Middle frontal gyrus (tissue), 1 donor: ENCODE results near the gene KIAA1755.
"Not testable (repeated sequence)": the region's sequence is repeated elsewhere in the genome, so short reads cannot be mapped to it uniquely, and the experiment has no call there.

ENCODE experiments used
- DNase-seq: peaks from one replicate; pipeline ENCODE4 v3.0.0-alpha.2; 2015; ENCODE audit warnings: low spot score; ENCODE audit errors: extremely low spot score

KIAA1755 gene

DNA sequence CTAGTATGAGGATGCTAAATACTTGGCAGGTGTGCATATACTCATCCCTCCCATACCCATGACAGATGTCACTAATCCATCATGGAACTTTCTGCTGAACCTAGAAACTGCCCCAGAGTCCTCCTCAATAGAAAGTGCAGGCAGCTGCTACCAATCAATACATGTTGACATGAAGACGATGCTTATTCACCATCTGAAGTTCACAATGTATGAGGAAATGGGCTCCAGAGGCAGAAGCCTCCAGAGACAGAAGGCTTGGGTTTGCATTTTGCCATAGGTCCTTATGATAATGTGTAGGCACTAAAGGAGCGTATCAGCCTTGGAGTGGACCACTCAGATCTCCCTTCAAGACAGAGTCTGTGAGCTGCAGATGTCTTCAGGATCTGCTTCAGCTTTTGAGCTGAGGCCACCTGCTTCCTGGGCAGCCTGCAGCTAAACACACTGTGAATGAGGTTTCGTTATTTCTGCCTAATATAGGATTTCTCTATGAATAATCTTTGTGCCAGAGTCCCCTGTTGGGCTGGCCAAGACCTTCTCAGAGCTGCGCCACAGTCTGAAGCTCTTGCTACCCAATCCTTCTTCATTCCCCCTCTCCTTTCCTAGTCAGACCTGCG is 7.5 kb upstream of the KIAA1755 start:
- DNase-seq = no peak

DNA sequence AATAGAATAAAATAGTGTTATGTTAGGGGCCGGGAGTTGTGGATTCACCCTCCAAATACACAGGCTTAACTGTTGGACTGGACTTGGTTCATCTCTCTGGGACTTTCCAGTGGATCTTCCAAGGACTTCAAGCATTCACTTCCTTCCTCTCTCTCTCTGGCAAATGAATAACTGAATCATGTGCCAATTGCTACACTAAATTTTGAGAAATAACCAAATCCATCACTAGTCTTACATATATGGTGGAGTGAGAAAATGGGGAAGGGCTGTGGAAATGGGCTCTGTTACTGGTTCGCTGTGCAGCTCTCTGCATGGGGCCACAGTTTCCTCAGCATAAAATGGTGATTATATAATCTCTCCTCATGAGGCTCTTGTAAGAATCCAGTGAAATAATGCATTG is 6.8 kb upstream of the KIAA1755 start:
- no peak for DNase-seq

DNA sequence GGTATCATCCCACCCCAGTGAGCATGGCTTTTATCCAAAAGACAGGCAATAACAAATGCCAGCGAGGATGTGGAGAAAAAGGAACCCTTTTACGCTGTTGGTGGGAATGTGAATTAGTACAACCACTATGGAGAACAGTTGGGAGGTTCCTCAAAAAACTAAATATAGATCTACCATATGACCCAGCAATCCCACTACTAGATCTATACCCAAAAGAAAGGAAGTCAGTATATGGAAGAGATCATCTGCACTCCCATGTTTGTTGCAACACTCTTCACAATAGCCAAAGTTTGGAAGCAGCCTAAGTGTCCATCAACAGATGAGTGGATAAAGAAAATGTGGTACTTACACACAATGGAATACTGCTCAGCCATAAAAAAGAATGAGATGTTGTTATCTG is 5.9 kb upstream of the KIAA1755 start:
- DNase-seq = no peak

DNA sequence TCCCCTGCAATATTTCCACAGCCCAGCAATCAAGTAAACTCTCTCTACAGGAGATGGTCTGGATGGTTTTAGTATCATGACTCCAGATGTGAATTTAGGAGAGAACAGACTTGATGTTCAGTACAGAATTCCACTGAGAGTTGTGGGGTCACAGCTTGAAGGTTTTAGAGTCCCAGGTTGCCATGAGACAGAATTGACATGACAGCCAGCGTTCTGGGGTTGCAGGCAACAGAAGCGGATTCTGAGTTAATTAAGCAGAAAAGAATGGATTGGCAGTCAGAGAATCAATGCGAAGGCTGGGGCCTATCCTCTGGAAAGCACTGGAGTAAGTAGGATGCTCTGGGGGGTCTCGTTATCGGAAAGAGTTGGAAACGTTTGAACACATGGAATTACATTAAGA is 2.4 kb upstream of the KIAA1755 start:
- DNase-seq = no peak

DNA sequence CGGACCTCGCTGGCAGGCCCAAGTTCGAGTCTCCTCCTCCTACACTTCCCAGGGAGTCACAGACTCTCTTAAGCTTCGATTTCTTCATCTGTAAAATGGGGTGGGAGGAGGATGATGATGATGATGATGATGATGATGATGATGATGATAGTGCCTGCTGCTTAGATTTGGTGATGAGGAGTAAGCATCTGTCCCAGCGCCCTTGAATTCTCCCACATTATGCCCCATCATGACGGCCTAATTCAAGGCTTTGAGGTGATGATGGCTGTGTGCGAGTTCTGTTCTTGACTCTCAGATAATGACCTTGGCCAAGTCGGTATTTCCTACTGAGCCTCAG is 487 bp upstream of the KIAA1755 start:
- DNase-seq = no peak

DNA sequence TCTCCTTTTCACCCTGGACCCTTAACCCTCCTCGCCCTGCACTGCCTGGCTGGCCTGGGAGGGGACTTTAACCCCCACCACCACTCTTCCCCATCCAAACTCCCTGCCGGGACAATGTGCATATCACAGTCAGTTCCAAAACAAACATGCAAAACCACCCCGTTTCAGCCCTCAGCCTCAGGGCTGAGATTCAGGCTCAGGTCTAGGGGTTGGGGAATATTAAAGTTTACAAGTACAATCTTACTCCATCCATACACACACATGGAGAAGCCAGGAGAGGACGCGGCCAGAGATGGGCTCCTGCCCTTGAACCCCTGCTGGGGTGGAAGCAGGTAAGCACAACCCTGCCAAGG is 534 bp downstream of the KIAA1755 start:
- no peak for DNase-seq

DNA sequence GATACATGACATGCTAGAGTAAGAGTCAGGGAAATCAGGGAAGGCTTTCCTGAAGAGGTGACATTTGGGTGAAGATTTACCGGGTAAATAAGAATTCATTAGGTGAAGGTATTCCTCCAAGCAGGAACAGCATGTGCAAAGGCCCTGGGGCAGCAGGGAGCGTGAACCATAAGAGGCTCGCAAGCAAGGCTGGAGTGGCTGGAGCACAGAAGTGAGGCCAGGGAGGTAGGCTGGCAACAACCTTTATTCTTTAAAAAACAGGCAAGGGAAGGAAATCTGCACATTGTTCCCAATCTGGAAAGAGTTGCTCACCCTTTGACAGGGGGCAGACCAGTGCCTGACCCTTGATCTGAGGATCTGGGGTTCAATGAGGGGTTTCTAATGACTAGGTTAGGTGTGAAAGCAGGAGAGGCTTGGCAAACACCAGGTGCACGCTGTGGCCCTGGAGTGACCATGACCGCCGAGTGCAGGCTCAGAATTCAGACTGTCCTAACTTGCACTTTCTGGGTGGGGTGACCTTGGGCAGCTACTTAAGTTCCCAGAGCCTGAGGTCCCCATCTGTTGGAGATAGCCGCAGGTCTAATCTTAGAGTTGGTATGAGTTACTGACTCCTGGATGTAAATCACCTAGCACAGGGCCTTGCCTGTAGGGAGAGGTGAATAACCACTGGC is 1.9 kb downstream of the KIAA1755 start:
- DNase-seq = no peak

DNA sequence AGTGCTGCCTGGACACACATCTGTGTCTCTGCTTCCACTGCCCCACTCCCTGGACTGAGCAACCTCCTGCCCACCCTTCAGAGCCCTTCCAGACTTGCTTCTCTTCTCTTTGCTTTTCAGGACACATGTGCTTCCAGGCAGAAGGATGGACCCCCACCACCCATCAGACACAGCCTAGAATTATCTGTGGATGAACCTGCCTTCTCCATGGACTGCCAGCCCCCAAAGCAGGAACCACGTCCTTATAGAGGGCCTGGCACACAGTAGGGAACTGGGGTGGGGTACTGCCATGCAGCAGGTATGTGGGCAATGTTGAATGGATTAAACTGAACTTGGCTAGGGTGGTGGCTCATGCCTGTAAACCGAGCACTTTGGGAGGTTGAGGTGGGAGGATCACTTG is 3.6 kb downstream of the KIAA1755 start:
- DNase-seq = no peak

DNA sequence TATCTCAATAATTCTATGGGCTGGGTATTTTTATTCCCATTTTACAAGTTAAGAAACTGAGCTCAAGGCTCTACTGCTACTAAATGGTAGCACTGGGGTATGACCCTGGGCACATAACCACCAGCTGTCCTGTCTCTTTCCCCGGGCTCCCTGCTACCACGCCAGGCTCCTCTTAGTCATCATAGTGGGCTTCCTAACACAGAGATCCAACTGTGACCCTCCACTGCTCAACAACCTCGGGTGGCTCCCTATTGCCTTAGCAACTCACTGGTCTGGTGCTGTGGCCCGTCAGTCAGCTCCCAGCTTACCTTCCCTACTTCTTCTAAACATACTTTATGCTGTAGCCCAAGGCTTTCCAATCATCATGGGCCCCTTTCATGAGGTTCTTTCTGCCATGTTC is 4.5 kb downstream of the KIAA1755 start:
- DNase-seq = no peak

DNA sequence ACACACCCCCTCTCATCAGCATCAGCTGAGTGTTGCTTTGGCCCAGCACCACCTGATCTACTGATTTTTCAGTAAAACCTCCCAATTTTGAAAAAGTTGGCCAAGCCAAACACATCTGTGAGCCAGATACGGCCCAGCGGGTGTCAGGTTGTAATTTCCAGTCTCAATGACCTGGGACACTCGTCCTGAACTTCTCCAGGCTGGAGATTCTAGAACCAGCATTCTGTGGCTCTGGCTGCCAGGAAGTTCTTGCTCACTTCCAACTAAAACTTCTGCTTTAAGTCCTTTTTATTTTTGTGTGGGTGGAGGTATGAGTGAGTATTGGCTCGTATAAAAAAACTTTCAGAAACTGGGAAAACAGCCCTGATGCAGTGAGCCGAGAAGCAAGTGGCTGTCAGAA is 5.1 kb downstream of the KIAA1755 start:
- peak; percentile 7 for DNase-seq

DNA sequence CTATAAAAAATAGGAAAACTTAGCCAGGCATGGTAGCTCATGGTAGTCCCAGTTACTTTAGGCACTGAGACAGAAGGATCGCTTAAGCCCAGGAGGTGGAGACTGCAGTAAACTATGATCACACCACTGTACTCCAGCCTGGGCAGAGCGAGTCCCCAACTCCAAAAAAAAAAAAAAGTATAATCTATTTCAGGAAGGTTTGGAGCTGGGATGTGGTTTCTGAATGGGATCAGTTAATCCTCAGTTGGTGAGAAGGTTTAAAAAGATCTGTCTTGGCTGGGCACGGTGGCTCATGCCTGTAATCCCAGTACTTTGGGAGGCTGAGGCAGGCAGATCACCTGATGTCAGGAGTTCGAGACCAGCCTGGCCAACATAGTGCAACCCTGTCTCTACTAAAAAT is 5.9 kb downstream of the KIAA1755 start:
- not testable (repeated sequence) for DNase-seq

DNA sequence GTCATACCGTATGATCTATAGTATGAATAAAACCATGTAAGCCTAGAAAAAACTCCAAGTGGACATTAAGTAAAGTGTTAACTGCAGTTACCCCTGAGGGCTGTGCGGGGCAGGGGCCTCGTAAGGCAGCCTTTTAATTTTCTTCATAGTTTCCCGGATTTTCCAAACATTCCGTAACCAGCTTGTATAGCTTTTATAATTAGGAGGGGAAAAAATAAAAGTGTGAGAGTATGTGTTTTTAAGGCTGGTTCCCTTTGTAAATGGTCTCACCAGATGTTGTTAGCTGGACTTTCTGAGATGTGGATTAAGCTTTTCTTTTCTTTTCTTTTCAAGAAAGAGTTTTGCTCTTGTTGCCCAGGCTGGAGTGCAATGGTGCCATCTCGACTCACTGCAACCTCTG is 7.0 kb downstream of the KIAA1755 start:
- no peak for DNase-seq

DNA sequence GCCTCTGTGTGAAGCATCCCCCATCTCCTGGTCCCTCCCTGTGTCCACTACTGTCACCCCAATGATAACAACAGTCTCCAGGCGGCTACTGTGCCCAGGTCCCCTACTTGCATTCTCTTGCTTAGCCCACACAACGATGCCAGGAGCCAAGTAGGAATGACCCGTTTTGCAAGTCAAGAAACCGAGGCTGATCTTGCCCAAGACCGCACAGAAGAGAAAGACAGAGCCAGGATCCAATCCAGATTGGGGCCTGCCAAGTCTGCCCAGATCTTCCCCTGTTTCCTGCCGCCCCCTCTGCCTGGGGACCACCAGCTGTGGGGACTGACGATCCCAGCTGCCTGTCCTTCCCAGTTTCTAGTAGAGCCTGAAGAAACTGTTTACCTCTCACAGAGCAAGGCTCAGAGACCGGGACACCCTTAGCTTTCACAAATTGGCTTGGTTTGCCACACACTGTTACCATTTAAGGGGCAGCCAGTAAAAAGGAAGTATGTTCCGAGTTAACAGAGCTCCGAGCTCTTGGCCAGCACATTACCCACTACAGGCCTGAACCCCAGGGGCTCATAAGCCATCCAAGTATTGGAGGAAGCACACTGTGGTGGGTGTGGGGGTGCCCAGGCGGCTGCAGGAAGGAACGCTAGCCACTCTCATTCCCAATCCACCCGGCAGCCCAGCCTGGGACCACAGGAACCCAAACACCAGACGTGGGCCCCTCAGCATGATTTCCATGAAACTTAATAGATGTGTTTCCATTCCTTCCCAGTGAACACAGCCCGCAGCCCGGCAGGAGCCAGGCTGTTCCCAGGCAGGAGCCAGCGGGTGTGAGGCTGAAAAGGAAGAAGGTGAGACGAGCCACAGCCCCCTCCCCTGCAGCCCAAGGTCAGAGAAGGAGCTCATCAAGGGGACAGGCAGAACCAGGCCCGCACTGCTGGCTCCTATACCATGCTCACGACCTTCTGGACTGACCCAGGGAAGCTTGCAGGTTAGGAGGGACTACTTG is 7.9 kb downstream of the KIAA1755 start:
- DNase-seq = no peak

DNA sequence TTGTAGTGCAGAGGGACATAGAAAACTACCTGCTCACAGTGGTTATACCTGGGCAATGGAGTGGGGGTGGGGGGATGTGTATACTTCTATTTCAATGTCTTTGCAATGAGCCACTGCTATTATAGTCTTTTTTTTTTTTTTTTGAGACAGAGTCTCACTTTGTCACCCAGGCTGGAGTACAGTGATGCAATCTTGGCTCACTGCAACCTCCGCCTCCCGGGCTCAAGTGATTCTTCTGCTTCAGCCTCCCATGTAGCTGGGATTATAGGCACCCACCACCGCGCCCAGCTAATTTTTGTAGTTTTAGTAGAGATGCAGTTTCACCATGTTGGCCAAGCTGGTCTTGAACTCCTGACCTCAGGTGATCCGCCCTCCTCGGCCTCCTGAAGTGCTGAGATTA is 9.1 kb downstream of the KIAA1755 start:
- DNase-seq = not testable (repeated sequence)

DNA sequence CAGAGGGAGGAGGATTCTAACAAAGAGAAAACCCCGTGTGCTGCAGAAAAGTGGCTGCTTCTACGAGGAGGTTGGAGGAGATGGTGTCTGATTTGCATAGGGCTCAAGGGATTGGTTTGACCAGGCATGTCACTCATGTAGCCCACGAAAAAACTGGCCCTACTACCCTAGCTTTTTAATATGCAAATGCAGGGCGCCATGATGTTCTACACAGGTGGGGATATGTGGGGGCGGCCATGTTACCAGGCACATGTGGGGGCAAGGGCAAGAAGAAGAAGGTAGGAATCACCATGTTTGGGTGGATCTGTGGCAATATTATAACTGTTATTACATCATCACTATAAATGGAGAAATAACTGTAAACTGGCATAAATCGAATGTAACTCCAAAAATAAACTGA is 9.9 kb downstream of the KIAA1755 start:
- DNase-seq = no peak

DNA sequence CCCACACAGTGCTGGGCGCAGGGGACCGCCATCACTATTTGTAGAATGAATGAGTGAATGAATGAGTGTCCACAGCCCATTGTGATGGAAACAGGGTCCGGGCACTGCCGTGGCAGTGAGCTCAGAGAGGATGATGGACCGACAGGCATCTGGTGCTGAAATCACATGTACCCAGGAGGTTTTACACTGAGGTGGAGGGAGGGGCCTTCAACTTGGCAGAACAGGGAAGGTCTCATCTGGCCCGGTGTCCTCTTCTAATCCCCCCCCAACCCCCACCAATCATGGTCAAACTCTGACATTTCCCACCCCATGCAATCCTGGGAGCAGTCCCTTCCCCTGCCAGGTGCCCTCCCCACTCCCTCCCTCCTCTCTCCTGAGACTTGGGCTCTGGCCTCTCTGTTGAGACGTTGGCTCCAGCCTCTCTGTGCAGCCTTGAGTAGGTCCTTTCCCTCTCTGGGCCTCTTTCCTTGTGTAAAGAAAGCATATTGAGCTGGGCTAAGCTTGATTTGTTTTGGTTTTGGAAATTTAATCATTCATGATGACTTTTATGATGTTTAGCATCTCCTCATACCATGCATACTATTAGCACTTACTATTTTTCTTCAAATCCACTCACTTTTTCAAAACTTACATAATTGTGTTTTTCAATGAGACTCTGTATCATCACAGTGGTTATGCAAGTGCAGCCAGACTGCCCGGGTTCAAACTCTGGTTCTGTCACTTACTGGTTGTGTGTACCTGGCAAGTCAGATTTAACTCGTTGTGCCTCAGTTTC is 10.8 kb downstream of the KIAA1755 start:
- DNase-seq = no peak

DNA sequence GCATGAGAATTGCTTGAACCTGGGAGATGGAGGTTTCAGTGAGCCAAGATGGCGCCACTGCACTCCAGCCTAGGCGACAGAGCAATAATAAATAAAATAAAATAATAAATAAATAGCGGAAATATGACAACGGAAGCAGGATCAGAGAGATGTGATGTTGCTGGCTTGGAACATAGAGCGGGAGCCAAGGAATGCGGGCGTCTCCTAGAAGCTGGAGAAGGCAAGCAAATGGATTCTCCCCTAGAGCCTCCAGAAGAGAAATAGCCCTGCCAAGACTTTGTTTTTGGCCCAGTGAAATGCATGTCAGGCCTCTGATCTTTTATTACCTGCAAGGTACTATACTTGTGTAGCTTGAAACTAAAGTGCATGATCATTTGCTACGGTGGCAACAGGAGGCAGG is 12.4 kb downstream of the KIAA1755 start:
- DNase-seq = no peak

DNA sequence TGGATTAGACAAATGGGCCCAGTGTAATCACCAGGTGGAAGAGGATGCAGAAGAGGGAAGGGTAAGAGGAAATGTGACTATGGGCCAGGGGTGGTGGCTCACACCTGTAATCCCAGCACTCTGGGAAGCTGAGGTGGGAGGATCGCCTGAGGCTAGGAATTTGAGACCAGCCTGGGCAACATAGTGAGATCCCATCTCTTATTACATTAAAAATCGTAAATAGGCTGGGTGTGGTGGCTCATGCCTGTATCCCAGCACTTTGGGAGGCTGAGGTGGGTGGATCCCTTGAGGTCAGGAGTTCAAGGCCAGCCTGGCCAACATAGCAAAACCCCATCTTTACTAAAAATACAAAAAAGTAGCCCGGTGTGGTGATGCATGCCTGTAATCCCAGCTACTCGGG is 12.8 kb downstream of the KIAA1755 start:
- not testable (repeated sequence) for DNase-seq

DNA sequence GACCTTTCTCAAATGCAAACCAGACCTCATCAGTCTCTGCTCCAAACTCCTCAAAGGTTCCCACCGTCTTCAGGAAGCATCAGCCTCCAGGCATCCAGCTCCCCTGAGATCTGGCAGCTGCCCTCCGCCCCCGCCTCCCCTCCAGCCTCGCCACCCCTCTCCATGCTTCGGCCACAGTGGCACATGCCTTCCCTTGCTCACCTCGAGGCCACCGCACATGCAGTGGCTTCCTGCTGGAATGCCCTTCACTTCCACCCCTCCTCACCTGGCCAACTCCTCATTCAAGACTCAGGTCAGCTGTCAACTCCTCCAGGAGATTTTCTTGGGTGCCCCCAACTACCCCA is 13.4 kb downstream of the KIAA1755 start:
- DNase-seq = no peak

DNA sequence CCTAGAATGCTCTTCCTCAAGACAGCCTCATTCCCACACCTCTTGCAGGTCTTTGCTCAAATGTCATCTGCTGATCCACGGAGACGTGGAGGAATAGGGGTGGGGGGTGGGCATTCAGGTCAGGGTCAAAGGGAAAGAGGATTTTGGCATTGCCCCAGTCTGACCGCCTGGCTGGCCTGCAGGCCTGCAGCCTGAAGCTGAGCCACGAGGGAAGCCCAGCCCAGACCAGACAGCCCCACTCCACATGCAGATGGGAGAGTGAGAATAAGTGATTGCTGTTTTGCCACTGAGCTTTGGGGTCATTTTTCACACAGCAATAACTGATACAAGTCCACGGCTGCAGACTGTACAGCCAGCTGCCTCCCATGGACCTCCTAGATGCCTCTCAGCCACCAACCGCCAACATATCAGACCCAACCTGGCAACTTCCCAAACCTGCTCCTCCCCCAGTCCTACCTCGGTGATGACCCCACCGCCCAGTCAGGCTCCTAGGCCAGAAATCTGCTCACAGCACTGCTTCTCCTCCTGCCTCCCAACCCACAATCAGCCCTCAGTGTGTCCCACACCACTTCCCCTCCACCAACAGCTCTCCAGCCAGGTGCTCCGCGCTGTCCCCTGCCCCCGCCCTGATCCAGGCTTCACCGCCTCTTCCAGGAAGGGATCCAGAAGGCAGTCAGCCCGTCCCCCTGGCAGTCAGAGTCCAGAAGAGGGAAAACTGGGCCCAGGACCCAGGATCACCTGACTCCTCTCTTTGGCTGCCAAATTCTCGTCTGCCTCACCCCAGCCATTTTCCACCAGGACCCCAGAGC is 14.0 kb downstream of the KIAA1755 start:
- no peak for DNase-seq

DNA sequence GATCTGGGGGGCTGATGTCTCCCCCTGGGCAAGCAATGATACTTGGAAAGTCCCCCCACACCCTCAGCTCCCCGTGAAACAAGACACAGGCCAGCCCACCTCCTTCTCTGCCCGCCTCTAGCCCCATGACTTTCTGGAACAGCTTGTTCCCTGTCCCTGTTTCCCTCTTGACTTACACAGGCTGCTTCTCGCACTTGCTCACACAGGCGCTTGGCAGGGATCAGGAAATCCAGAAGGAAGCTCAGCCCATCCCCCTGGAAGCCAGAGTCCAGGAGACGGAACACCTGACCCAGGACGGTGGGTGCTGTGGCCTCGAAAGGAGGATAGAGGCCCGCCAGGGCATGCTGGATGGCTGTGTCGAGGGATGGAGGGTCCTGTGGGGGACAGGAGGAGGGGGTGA is 14.8 kb downstream of the KIAA1755 start:
- no peak for DNase-seq
